Measurements from ENCODE around the gene IGFBP5.

DNA sequence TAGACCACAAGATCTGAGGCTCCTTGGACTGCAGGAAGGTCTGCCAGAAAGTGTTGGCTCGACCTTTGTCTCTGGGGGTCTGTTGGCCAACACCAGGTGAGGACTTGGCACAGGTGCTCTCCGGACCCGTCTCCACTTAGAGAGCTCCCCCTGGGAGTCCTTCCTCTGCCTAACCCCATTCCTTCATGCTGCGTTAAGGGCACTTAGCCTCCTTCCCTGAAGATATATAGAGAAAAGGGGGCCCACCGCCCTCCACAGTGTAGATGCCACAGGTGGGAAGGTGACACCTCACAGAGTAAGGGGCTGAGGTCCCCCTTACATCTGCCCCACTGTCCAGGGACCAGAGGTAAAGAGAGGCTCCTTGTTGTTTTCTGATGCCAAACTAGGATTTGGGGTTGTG lies 8.2 kb downstream of the IGFBP5 start:
- TF ChIP-seq JUND (IDR thresholded peaks at IDR 0.05) = no peak
- no peak for TF ChIP-seq POLR2A (IDR thresholded peaks at IDR 0.05; ENCODE audit: borderline replicate concordance, extremely low read depth, insufficient read depth, insufficient read length)
- TF ChIP-seq TCF7L2 (IDR thresholded peaks at IDR 0.05; ENCODE audit: borderline replicate concordance, extremely low read depth, insufficient read depth, insufficient read length) = no peak
- TF ChIP-seq EZH2 (IDR thresholded peaks at IDR 0.05) = no peak
- no peak for TF ChIP-seq CTCF (IDR thresholded peaks at IDR 0.05 in 2 of 3, conservative IDR thresholded peaks at IDR 0.05 in 1 of 3; ENCODE audit: borderline replicate concordance in 1 of 3, insufficient read depth in 1 of 3, low read depth in 2 of 3, low read length in 2 of 3)
- TF ChIP-seq, protein P1, sequence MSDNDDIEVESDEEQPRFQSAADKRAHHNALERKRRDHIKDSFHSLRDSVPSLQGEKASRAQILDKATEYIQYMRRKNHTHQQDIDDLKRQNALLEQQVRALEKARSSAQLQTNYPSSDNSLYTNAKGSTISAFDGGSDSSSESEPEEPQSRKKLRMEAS (IDR thresholded peaks at IDR 0.05) = no peak
- TF ChIP-seq CEBPB (IDR thresholded peaks at IDR 0.05; ENCODE audit: low read depth) = no peak
- TF ChIP-seq RAD21 (IDR thresholded peaks at IDR 0.05; ENCODE audit: low read depth) = no peak
- no peak for TF ChIP-seq EGR1 (IDR thresholded peaks at IDR 0.05; ENCODE audit: low read depth)
- no peak for TF ChIP-seq SRF (IDR thresholded peaks at IDR 0.05; ENCODE audit: low read depth)
